Esophagus squamous epithelium (tissue), 4 donors: ENCODE measurements around the gene KLC1.

Experiments used
- POLR2A ChIP-seq, 4 donors: fragments of 450-650 bp; IDR thresholded peaks; one replicate each; pipeline ENCODE4 v1.6.1; 2017; ENCODE audit warnings: antibody characterized with exemption in 4 of 4, mild to moderate bottlenecking in 4 of 4, moderate library complexity in 3 of 4
- TF ChIP-seq, protein P1 (sequence below), 6 experiments: fragments of 450-650 bp in 4 of 6; fragments of 200-600 bp in 2 of 6; sonication (generic) in 2 of 6; IDR thresholded peaks; one replicate each; pipeline ENCODE4 v1.5.1; 2016 to 2019; ENCODE audit warnings: antibody characterized with exemption in 6 of 6, mild to moderate bottlenecking in 4 of 6, moderate library complexity in 4 of 6

- TF ChIP-seq, protein P1, sequence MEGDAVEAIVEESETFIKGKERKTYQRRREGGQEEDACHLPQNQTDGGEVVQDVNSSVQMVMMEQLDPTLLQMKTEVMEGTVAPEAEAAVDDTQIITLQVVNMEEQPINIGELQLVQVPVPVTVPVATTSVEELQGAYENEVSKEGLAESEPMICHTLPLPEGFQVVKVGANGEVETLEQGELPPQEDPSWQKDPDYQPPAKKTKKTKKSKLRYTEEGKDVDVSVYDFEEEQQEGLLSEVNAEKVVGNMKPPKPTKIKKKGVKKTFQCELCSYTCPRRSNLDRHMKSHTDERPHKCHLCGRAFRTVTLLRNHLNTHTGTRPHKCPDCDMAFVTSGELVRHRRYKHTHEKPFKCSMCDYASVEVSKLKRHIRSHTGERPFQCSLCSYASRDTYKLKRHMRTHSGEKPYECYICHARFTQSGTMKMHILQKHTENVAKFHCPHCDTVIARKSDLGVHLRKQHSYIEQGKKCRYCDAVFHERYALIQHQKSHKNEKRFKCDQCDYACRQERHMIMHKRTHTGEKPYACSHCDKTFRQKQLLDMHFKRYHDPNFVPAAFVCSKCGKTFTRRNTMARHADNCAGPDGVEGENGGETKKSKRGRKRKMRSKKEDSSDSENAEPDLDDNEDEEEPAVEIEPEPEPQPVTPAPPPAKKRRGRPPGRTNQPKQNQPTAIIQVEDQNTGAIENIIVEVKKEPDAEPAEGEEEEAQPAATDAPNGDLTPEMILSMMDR (IDR thresholded peaks at IDR 0.05), result no peak
- no peak for TF ChIP-seq POLR2A (IDR thresholded peaks at IDR 0.05)
These were observed 33.0 kb downstream of the KLC1 start for GRCh38 chr14:103662029-103662428.
